Measurements from ENCODE around the gene ZNF438. TPM values are rescaled to one million over a fixed set of nuclear protein-coding genes. Genes with fewer than 3 reads are reported as not detected.
"Not testable (repeated sequence)": the region's sequence is repeated elsewhere in the genome, so short reads cannot be mapped to it uniquely, and the experiment has no call there.

ZNF438 gene
- total RNA-seq, 2 experiments from 2014 or later, result 2.7 to 3.1 TPM

GRCh38 chr10:30967650-30968410, 63.8 kb downstream of the ZNF438 start:
- ChIA-PET CTCF (interaction anchor here (0.8 kb wide), 1 partner anchor 216 kb away, joined by 5 read pairs; no protein-coding TSS in a partner anchor), POLR2A (no interaction called here)

- CTCF ChIA-PET, result no interaction called here
- POLR2A ChIA-PET, result no interaction called here
Measured at GRCh38 chr10:30963992-30964930, 67.4 kb downstream of the ZNF438 start.

- ChIA-PET CTCF (no interaction called here), POLR2A (no interaction called here)
Measured at GRCh38 chr10:30962522-30962921, 69.1 kb downstream of the ZNF438 start.

GRCh38 chr10:30959836-30960210, 71.8 kb downstream of the ZNF438 start:
- CTCF ChIA-PET, result no interaction called here

GRCh38 chr10:30949218-30949617, 82.4 kb downstream of the ZNF438 start:
- POLR2A ChIA-PET, CTCF ChIA-PET: not testable (repeated sequence)

More at GRCh38 chr10:30959836-30960210, 71.8 kb downstream of the ZNF438 start:
- POLR2A ChIA-PET, result no interaction called here

GRCh38 chr10:30944005-30944404, 87.7 kb downstream of the ZNF438 start:
- ChIA-PET POLR2A (no interaction called here), CTCF (no interaction called here)

- CTCF ChIA-PET, result no interaction called here
- POLR2A ChIA-PET, result no interaction called here
Measured at GRCh38 chr10:30943451-30943850, 88.2 kb downstream of the ZNF438 start.

GRCh38 chr10:30940256-30940655, 91.4 kb downstream of the ZNF438 start:
- ChIA-PET CTCF (no interaction called here), POLR2A (no interaction called here)

GRCh38 chr10:30939643-30940251, 91.9 kb downstream of the ZNF438 start:
- ChIA-PET POLR2A (no interaction called here), CTCF (no interaction called here)

GRCh38 chr10:30935078-30935477, 96.6 kb downstream of the ZNF438 start:
- ChIA-PET CTCF (no interaction called here), POLR2A (no interaction called here)

- CTCF ChIA-PET, result no interaction called here
- POLR2A ChIA-PET, result no interaction called here
Measured at GRCh38 chr10:30931094-30931493, 100.6 kb downstream of the ZNF438 start.

GRCh38 chr10:30929901-30930520, 101.7 kb downstream of the ZNF438 start:
- ChIA-PET CTCF (no interaction called here), POLR2A (no interaction called here)

- POLR2A ChIA-PET, result not testable (repeated sequence)
Measured at GRCh38 chr10:30929311-30929729, 102.3 kb downstream of the ZNF438 start.

GRCh38 chr10:30928742-30929141, 102.9 kb downstream of the ZNF438 start:
- POLR2A ChIA-PET, result no interaction called here
- CTCF ChIA-PET, result no interaction called here

More at GRCh38 chr10:30929311-30929729, 102.3 kb downstream of the ZNF438 start:
- CTCF ChIA-PET, result not testable (repeated sequence)

- POLR2A ChIA-PET, result no interaction called here
Measured at GRCh38 chr10:30918651-30919050, 113.0 kb downstream of the ZNF438 start.

GRCh38 chr10:30917789-30918188, 113.9 kb downstream of the ZNF438 start:
- CTCF ChIA-PET, result no interaction called here
- POLR2A ChIA-PET, result no interaction called here

More at GRCh38 chr10:30918651-30919050, 113.0 kb downstream of the ZNF438 start:
- CTCF ChIA-PET, result no interaction called here

- POLR2A ChIA-PET, result no interaction called here
- CTCF ChIA-PET, result no interaction called here
Measured at GRCh38 chr10:30917067-30917466, 114.6 kb downstream of the ZNF438 start.

- CTCF ChIA-PET, result interaction anchor here (0.6 kb wide), 1 partner anchor 502 kb away, joined by 3 read pairs; no protein-coding TSS in a partner anchor
- POLR2A ChIA-PET, result no interaction called here
Measured at GRCh38 chr10:30915146-30915545, 116.5 kb downstream of the ZNF438 start.

- ChIA-PET CTCF (no interaction called here), POLR2A (no interaction called here)
Measured at GRCh38 chr10:30911303-30911863, 120.3 kb downstream of the ZNF438 start.
